IMR-90 (cell line): ENCODE measurements around the gene ULBP2.

Experiments used
- CHD1 ChIP-seq: IDR thresholded peaks from 2 replicates; pipeline ENCODE4 v1.6.1; 2012; ENCODE audit warnings: low read depth, low read length, improper control_type of control experiment
- MAFK ChIP-seq: IDR thresholded peaks from 2 replicates; pipeline ENCODE4 v1.6.1; 2012; ENCODE audit warnings: low read depth, low read length, improper control_type of control experiment
- MAZ ChIP-seq: IDR thresholded peaks from 2 replicates; pipeline ENCODE4 v1.6.1; 2012; ENCODE audit warnings: low read depth, mild to moderate bottlenecking, low read length, improper control_type of control experiment, moderate library complexity, borderline replicate concordance
- MXI1 ChIP-seq: IDR thresholded peaks from 2 replicates; pipeline ENCODE4 v1.6.1; 2012; ENCODE audit warnings: low read depth, mild to moderate bottlenecking, low read length, moderate library complexity, borderline replicate concordance
- POLR2A ChIP-seq: IDR thresholded peaks from 2 replicates; pipeline ENCODE4 v1.6.1; 2012; ENCODE audit warnings: mild to moderate bottlenecking, low read depth, low read length
- RAD21 ChIP-seq: IDR thresholded peaks from 2 replicates; pipeline ENCODE4 v1.6.1; 2012; ENCODE audit warnings: low read length, improper control_type of control experiment
- RCOR1 ChIP-seq: IDR thresholded peaks from 2 replicates; pipeline ENCODE4 v1.6.1; 2012; ENCODE audit warnings: mild to moderate bottlenecking, low read length, improper control_type of control experiment; ENCODE audit not compliant: insufficient replicate concordance
- TF ChIP-seq, protein P1 (sequence below): conservative IDR thresholded peaks from 2 replicates; pipeline ENCODE4 v1.5.1; 2012; ENCODE audit warnings: mild to moderate bottlenecking, low read depth, low read length, improper control_type of control experiment

DNA sequence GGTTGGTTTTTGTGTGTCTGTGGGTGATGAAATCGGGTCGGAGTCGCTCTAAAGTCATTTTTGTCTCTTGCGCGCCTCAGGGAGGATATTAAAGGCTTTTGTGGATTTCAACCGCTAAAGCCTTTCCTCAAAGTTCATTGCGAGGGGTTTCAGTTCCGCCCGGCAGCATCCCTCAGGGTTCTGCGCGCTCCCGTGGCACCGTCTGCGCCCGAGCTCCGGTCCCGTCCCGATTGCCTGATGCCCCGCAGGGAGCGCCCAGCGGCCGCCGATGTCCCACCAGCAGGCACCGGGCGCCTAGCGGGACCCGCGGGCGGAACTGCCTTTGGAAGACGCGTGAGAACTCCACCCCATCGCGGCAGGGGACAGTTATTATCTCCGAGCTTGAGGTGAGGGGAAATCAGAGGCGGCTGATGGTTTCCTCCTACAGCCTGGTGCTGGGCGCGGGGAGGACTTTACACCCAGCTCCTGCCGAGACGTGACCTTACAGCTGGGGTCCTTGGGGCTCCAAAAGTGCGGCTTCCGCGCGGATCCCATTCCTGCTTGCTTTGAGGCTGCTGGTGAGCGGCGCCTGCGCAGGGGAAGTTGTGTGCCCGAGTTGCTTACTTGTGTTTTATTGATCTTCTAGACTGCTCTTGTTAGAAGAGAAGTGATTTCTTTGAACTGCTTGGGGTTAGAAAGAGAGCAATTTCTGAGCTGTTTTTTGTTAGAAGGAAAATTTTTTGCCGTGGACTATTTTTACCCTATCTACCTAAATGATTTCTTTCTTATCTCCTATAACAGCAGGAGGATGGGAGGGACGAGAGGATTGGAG is 49.1 kb downstream of the ULBP2 start:
- TF ChIP-seq, protein P1, sequence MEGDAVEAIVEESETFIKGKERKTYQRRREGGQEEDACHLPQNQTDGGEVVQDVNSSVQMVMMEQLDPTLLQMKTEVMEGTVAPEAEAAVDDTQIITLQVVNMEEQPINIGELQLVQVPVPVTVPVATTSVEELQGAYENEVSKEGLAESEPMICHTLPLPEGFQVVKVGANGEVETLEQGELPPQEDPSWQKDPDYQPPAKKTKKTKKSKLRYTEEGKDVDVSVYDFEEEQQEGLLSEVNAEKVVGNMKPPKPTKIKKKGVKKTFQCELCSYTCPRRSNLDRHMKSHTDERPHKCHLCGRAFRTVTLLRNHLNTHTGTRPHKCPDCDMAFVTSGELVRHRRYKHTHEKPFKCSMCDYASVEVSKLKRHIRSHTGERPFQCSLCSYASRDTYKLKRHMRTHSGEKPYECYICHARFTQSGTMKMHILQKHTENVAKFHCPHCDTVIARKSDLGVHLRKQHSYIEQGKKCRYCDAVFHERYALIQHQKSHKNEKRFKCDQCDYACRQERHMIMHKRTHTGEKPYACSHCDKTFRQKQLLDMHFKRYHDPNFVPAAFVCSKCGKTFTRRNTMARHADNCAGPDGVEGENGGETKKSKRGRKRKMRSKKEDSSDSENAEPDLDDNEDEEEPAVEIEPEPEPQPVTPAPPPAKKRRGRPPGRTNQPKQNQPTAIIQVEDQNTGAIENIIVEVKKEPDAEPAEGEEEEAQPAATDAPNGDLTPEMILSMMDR, result no peak
- TF ChIP-seq RAD21, result no peak
- no peak for TF ChIP-seq RCOR1
- TF ChIP-seq MXI1, result no peak
- TF ChIP-seq CHD1, result no peak
- no peak for TF ChIP-seq MAZ
- no peak for TF ChIP-seq MAFK
- TF ChIP-seq POLR2A, result no peak
